NCI-H2107 (cell line): ENCODE data around the gene MARCKS.
A peak's percentile ranks its signal among the peaks of the same experiment; 100 is the strongest.

ENCODE experiments used
- DNase-seq: peaks from one replicate; lab custom pipeline; 2025; lab: John Stamatoyannopoulos, UW

The MARCKS gene

GRCh38 chr6:113853252-113853651, 3.9 kb upstream of the MARCKS start:
- DNase-seq = no peak

GRCh38 chr6:113854531-113855499, 2.3 kb upstream of the MARCKS start:
- peak; percentile 79 for DNase-seq

GRCh38 chr6:113855500-113856374, 1.4 kb upstream of the MARCKS start:
- DNase-seq = peak; percentile 53

- no peak for DNase-seq
These were observed 845 bp upstream of the MARCKS start for GRCh38 chr6:113856375-113856624.

- DNase-seq = peak; percentile 37
These were observed 673 bp downstream of the MARCKS start for GRCh38 chr6:113857556-113858479.

GRCh38 chr6:113858480-113859348, 1.6 kb downstream of the MARCKS start:
- DNase-seq = peak; percentile 88

GRCh38 chr6:113859349-113860180, 2.4 kb downstream of the MARCKS start:
- DNase-seq = no peak

GRCh38 chr6:113860181-113860955, 3.2 kb downstream of the MARCKS start:
- no peak for DNase-seq

- DNase-seq = no peak
These were observed 5.0 kb downstream of the MARCKS start for GRCh38 chr6:113862112-113862511.

- no peak for DNase-seq
These were observed 13.8 kb downstream of the MARCKS start for GRCh38 chr6:113870917-113871316.

- DNase-seq = no peak
These were observed 14.8 kb downstream of the MARCKS start for GRCh38 chr6:113871975-113872374.

- no peak for DNase-seq
These were observed 16.0 kb downstream of the MARCKS start for GRCh38 chr6:113873043-113873667.

- DNase-seq = no peak
These were observed 18.3 kb downstream of the MARCKS start for GRCh38 chr6:113875470-113875869.

GRCh38 chr6:113876695-113877094, 19.6 kb downstream of the MARCKS start:
- no peak for DNase-seq

- DNase-seq = peak; percentile 62
These were observed 22.3 kb downstream of the MARCKS start for GRCh38 chr6:113879186-113880096.

- DNase-seq = no peak
These were observed 24.4 kb downstream of the MARCKS start for GRCh38 chr6:113881478-113881980.

GRCh38 chr6:113882336-113883022, 25.3 kb downstream of the MARCKS start:
- DNase-seq = no peak
